GM23338 (cell line): ENCODE measurements around the gene RPS15A. TPM values are rescaled to one million over a fixed set of nuclear protein-coding genes. Genes with fewer than 3 reads are reported as not detected.

ENCODE experiments used
- ATAC-seq: fragments of 200-7000 bp; cut with Tn5 transposase; 3 replicates; pipeline ENCODE4 v1.9.1; 2020
- DNase-seq: peaks from one replicate; pipeline ENCODE4 v3.0.0-alpha.2; 2015; ENCODE audit warnings: low spot score
- H2AFZ ChIP-seq: fragments of 200-600 bp; sonication (generic); 2 replicates; pipeline ENCODE4 v1.8.0; 2016; ENCODE audit warnings: antibody characterized with exemption, mild to moderate bottlenecking, moderate library complexity
- H3F3A ChIP-seq: fragments of 200-600 bp; sonication (generic); replicated peaks from 2 replicates; pipeline ENCODE4 v1.8.0; 2017; ENCODE audit warnings: antibody characterized with exemption, mixed run types, low read depth
- H3K27ac ChIP-seq: fragments of 200-600 bp; sonication (generic); 2 replicates; pipeline ENCODE4 v1.6.1; 2016; ENCODE audit warnings: low read depth
- H3K27me3 ChIP-seq: fragments of 200-600 bp; sonication (generic); 2 replicates; pipeline ENCODE4 v1.8.0; 2016; ENCODE audit warnings: mild to moderate bottlenecking, mixed run types, moderate library complexity; ENCODE audit not compliant: insufficient read depth
- H3K36me3 ChIP-seq: fragments of 200-600 bp; sonication (generic); 2 replicates; pipeline ENCODE4 v1.8.0; 2016; ENCODE audit warnings: mild to moderate bottlenecking; ENCODE audit not compliant: insufficient read depth
- H3K4me1 ChIP-seq: fragments of 200-600 bp; sonication (generic); 2 replicates; pipeline ENCODE4 v1.8.0; 2016; ENCODE audit warnings: mild to moderate bottlenecking, moderate library complexity; ENCODE audit not compliant: insufficient read depth
- H3K4me2 ChIP-seq: fragments of 200-600 bp; sonication (generic); 2 replicates; pipeline ENCODE4 v1.7.1; 2017; ENCODE audit warnings: mixed run types
- H3K4me3 ChIP-seq: fragments of 200-600 bp; sonication (generic); 2 replicates; pipeline ENCODE4 v1.6.1; 2016; ENCODE audit warnings: mixed run types
- H3K79me2 ChIP-seq: fragments of 200-600 bp; sonication (generic); replicated peaks from 2 replicates; pipeline ENCODE4 v1.8.0; 2017; ENCODE audit warnings: mild to moderate bottlenecking; ENCODE audit not compliant: insufficient read depth
- H3K9me2 ChIP-seq: fragments of 200-600 bp; sonication (generic); 2 replicates; pipeline ENCODE4 v1.8.0; 2017; ENCODE audit not compliant: insufficient read depth
- H4K20me1 ChIP-seq: fragments of 200-600 bp; sonication (generic); replicated peaks from 2 replicates; pipeline ENCODE4 v1.8.0; 2017; ENCODE audit warnings: mild to moderate bottlenecking; ENCODE audit not compliant: insufficient read depth
- H3K27ac Mint-ChIP-seq: 2 replicates; pipeline ENCODE4 v1.8.0; 2020; ENCODE audit warnings: inconsistent platforms, mild to moderate bottlenecking, moderate library complexity, mixed read lengths
- H3K27me3 Mint-ChIP-seq: 3 replicates; pipeline ENCODE4 v1.8.0; 2022; ENCODE audit warnings: low read depth, mild to moderate bottlenecking, moderate library complexity, mixed read lengths, inconsistent platforms; ENCODE audit not compliant: insufficient read depth, poor library complexity
- H3K36me3 Mint-ChIP-seq: 3 replicates; pipeline ENCODE4 v1.8.0; 2021; ENCODE audit warnings: low read depth, mild to moderate bottlenecking, inconsistent platforms, moderate library complexity, mixed read lengths
- H3K4me1 Mint-ChIP-seq: 3 replicates; pipeline ENCODE4 v1.8.0; 2020; ENCODE audit warnings: mild to moderate bottlenecking, inconsistent platforms, mixed read lengths
- H3K4me3 Mint-ChIP-seq: 3 replicates; pipeline ENCODE4 v1.8.0; 2021; ENCODE audit warnings: moderate library complexity, mild to moderate bottlenecking, inconsistent platforms, mixed read lengths
- H3K9me3 Mint-ChIP-seq: 3 replicates; pipeline ENCODE4 v1.8.0; 2020; ENCODE audit warnings: moderate library complexity, mild to moderate bottlenecking, inconsistent platforms, mixed read lengths
- CREB1 ChIP-seq: fragments of 250-450 bp; sonication (Bioruptor Pico); IDR thresholded peaks from 2 replicates; pipeline ENCODE4 v1.5.0; 2020; ENCODE audit warnings: low read depth, mild to moderate bottlenecking, moderate library complexity
- EZH2 ChIP-seq: fragments of 200-600 bp; sonication (generic); IDR thresholded peaks from one replicate; pipeline ENCODE4 v1.8.0; 2017; ENCODE audit warnings: antibody characterized with exemption, mild to moderate bottlenecking, low read depth; ENCODE audit not compliant: unreplicated experiment
- EZH2phosphoT487 ChIP-seq: fragments of 200-600 bp; sonication (generic); IDR thresholded peaks from one replicate; pipeline ENCODE4 v1.8.1; 2018; ENCODE audit warnings: antibody characterized with exemption; ENCODE audit not compliant: unreplicated experiment
- JUNB ChIP-seq: IDR thresholded peaks from one replicate; pipeline ENCODE4 v1.6.1; 2016; ENCODE audit warnings: antibody characterized with exemption; ENCODE audit not compliant: unreplicated experiment
- NANOG ChIP-seq: IDR thresholded peaks from 2 replicates; pipeline ENCODE4 v1.6.1; 2016; ENCODE audit warnings: antibody characterized with exemption, borderline replicate concordance
- POLR2AphosphoS5 ChIP-seq: IDR thresholded peaks from 2 replicates; pipeline ENCODE4 v1.6.1; 2016; ENCODE audit warnings: antibody characterized with exemption, low read depth
- STAT1 ChIP-seq: IDR thresholded peaks from one replicate; pipeline ENCODE4 v1.6.1; 2016; ENCODE audit warnings: antibody characterized with exemption; ENCODE audit not compliant: unreplicated experiment
- ZNF114 ChIP-seq: fragments of 250-450 bp; sonication (Bioruptor Pico); IDR thresholded peaks from 2 replicates; pipeline ENCODE4 v1.5.0; 2020; ENCODE audit warnings: mild to moderate bottlenecking, moderate library complexity
- ZNF331 ChIP-seq: fragments of 250-450 bp; sonication (Bioruptor Pico); IDR thresholded peaks from 2 replicates; pipeline ENCODE4 v1.5.0; 2020; ENCODE audit warnings: low read depth, mild to moderate bottlenecking, moderate library complexity
- polyA plus RNA-seq: library from polyadenylated mRNA; unstranded; fragments of >200 nt; fragmentation: Nextera tagmentation; extraction: Ambion mirVana; gene quantifications from 2 replicates; pipeline ENCODE4 v1.2.1, GENCODE V29; 2016
- total RNA-seq: library from RNA; depleted of rRNA; stranded (reverse); fragments of >200 nt; shearing (Covaris generic); gene quantifications from 2 replicates; pipeline ENCODE4 v1.2.3, GENCODE V29; 2014
- TF ChIP-seq, protein P1 (sequence below): IDR thresholded peaks from 2 replicates; pipeline ENCODE4 v1.6.1; 2016; ENCODE audit warnings: antibody characterized with exemption
- TF ChIP-seq, protein P2 (sequence below): IDR thresholded peaks from one replicate; pipeline ENCODE4 v1.6.1; 2018; ENCODE audit warnings: antibody characterized with exemption; ENCODE audit not compliant: unreplicated experiment
- TF ChIP-seq, protein P3 (sequence below), 2 experiments: fragments of 200-600 bp in 1 of 2; sonication (generic) in 1 of 2; conservative IDR thresholded peaks; 2 replicates each; pipeline versions ENCODE4 v1.5.1 to v1.6.1; 2016 to 2017; ENCODE audit warnings: antibody characterized with exemption in 2 of 2, low read depth in 2 of 2, mild to moderate bottlenecking in 2 of 2, moderate library complexity in 1 of 2
- TF ChIP-seq, protein P4 (sequence below): fragments of 250-450 bp; sonication (Bioruptor Pico); IDR thresholded peaks from 2 replicates; pipeline ENCODE4 v1.5.0; 2020; ENCODE audit warnings: mild to moderate bottlenecking, moderate library complexity

RPS15A gene
- total and polyA plus RNA-seq, 2 experiments from 2014 or later = 2,163 to 2,171 TPM

DNA sequence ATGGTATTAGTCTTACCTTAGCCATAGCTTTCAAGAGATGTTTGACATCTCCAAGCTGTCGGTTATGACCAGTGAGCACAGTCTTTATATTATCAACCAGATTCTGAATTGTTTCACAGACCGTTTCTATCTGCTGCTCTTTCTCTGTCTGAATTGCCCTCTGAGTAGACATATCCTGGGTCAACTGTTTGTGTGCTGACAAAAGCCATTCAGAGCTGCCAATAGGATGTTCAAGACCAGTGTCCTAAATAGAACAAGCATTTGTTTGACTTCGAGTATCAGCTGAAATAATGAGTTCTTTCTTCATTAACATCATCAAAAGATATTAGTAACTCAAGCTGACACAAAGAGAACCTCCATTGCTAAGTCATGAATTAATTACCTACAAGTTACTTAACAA is 26.2 kb upstream of the RPS15A start:
- no peak overlapping the region for H3K27ac ChIP-seq
- no peaks in the 10 kb centered on the region for H3K27me3 Mint-ChIP-seq
- H2AFZ ChIP-seq = no peak overlapping the region
- H3K4me1 Mint-ChIP-seq = no peaks in the 10 kb centered on the region
- H4K20me1 ChIP-seq = no peaks in the 10 kb centered on the region; the same call in 1 of the 2 replicates
- peaks cover 71% of the 10 kb centered on the region for H3K36me3 Mint-ChIP-seq
- H3K36me3 ChIP-seq = peaks cover 62% of the 10 kb centered on the region
- no peaks in the 10 kb centered on the region for H3K79me2 ChIP-seq
- no peak overlapping the region for H3K4me3 ChIP-seq
- ATAC-seq = no peak
- H3F3A ChIP-seq = peaks cover 5% of the 10 kb centered on the region; the same call in 1 of the 2 replicates
- H3K27me3 ChIP-seq = no peaks in the 10 kb centered on the region
- no peak for DNase-seq
- no peak overlapping the region for H3K4me2 ChIP-seq
- no peaks in the 10 kb centered on the region for H3K9me2 ChIP-seq
- no peak overlapping the region for H3K27ac Mint-ChIP-seq
- H3K4me1 ChIP-seq = no peaks in the 10 kb centered on the region
- H3K4me3 Mint-ChIP-seq = no peak overlapping the region
- H3K9me3 Mint-ChIP-seq = no peaks in the 10 kb centered on the region
- no peak for TF ChIP-seq ZNF114
- TF ChIP-seq EZH2 = no peak
- no peak for TF ChIP-seq JUNB
- TF ChIP-seq CREB1 = no peak
- TF ChIP-seq STAT1 = no peak
- TF ChIP-seq NANOG = no peak
- TF ChIP-seq, protein P1, sequence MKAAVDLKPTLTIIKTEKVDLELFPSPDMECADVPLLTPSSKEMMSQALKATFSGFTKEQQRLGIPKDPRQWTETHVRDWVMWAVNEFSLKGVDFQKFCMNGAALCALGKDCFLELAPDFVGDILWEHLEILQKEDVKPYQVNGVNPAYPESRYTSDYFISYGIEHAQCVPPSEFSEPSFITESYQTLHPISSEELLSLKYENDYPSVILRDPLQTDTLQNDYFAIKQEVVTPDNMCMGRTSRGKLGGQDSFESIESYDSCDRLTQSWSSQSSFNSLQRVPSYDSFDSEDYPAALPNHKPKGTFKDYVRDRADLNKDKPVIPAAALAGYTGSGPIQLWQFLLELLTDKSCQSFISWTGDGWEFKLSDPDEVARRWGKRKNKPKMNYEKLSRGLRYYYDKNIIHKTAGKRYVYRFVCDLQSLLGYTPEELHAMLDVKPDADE = no peak
- no peak for TF ChIP-seq POLR2AphosphoS5
- TF ChIP-seq, protein P2, sequence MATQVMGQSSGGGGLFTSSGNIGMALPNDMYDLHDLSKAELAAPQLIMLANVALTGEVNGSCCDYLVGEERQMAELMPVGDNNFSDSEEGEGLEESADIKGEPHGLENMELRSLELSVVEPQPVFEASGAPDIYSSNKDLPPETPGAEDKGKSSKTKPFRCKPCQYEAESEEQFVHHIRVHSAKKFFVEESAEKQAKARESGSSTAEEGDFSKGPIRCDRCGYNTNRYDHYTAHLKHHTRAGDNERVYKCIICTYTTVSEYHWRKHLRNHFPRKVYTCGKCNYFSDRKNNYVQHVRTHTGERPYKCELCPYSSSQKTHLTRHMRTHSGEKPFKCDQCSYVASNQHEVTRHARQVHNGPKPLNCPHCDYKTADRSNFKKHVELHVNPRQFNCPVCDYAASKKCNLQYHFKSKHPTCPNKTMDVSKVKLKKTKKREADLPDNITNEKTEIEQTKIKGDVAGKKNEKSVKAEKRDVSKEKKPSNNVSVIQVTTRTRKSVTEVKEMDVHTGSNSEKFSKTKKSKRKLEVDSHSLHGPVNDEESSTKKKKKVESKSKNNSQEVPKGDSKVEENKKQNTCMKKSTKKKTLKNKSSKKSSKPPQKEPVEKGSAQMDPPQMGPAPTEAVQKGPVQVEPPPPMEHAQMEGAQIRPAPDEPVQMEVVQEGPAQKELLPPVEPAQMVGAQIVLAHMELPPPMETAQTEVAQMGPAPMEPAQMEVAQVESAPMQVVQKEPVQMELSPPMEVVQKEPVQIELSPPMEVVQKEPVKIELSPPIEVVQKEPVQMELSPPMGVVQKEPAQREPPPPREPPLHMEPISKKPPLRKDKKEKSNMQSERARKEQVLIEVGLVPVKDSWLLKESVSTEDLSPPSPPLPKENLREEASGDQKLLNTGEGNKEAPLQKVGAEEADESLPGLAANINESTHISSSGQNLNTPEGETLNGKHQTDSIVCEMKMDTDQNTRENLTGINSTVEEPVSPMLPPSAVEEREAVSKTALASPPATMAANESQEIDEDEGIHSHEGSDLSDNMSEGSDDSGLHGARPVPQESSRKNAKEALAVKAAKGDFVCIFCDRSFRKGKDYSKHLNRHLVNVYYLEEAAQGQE = no peak
- TF ChIP-seq, protein P3, sequence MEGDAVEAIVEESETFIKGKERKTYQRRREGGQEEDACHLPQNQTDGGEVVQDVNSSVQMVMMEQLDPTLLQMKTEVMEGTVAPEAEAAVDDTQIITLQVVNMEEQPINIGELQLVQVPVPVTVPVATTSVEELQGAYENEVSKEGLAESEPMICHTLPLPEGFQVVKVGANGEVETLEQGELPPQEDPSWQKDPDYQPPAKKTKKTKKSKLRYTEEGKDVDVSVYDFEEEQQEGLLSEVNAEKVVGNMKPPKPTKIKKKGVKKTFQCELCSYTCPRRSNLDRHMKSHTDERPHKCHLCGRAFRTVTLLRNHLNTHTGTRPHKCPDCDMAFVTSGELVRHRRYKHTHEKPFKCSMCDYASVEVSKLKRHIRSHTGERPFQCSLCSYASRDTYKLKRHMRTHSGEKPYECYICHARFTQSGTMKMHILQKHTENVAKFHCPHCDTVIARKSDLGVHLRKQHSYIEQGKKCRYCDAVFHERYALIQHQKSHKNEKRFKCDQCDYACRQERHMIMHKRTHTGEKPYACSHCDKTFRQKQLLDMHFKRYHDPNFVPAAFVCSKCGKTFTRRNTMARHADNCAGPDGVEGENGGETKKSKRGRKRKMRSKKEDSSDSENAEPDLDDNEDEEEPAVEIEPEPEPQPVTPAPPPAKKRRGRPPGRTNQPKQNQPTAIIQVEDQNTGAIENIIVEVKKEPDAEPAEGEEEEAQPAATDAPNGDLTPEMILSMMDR (conservative IDR thresholded peaks at IDR 0.05; ENCODE audit: low read depth in 2 of 2) = no peak
- no peak for TF ChIP-seq EZH2phosphoT487
- no peak for TF ChIP-seq ZNF331 (CRISPR knock-in tag)
- TF ChIP-seq, protein P4, sequence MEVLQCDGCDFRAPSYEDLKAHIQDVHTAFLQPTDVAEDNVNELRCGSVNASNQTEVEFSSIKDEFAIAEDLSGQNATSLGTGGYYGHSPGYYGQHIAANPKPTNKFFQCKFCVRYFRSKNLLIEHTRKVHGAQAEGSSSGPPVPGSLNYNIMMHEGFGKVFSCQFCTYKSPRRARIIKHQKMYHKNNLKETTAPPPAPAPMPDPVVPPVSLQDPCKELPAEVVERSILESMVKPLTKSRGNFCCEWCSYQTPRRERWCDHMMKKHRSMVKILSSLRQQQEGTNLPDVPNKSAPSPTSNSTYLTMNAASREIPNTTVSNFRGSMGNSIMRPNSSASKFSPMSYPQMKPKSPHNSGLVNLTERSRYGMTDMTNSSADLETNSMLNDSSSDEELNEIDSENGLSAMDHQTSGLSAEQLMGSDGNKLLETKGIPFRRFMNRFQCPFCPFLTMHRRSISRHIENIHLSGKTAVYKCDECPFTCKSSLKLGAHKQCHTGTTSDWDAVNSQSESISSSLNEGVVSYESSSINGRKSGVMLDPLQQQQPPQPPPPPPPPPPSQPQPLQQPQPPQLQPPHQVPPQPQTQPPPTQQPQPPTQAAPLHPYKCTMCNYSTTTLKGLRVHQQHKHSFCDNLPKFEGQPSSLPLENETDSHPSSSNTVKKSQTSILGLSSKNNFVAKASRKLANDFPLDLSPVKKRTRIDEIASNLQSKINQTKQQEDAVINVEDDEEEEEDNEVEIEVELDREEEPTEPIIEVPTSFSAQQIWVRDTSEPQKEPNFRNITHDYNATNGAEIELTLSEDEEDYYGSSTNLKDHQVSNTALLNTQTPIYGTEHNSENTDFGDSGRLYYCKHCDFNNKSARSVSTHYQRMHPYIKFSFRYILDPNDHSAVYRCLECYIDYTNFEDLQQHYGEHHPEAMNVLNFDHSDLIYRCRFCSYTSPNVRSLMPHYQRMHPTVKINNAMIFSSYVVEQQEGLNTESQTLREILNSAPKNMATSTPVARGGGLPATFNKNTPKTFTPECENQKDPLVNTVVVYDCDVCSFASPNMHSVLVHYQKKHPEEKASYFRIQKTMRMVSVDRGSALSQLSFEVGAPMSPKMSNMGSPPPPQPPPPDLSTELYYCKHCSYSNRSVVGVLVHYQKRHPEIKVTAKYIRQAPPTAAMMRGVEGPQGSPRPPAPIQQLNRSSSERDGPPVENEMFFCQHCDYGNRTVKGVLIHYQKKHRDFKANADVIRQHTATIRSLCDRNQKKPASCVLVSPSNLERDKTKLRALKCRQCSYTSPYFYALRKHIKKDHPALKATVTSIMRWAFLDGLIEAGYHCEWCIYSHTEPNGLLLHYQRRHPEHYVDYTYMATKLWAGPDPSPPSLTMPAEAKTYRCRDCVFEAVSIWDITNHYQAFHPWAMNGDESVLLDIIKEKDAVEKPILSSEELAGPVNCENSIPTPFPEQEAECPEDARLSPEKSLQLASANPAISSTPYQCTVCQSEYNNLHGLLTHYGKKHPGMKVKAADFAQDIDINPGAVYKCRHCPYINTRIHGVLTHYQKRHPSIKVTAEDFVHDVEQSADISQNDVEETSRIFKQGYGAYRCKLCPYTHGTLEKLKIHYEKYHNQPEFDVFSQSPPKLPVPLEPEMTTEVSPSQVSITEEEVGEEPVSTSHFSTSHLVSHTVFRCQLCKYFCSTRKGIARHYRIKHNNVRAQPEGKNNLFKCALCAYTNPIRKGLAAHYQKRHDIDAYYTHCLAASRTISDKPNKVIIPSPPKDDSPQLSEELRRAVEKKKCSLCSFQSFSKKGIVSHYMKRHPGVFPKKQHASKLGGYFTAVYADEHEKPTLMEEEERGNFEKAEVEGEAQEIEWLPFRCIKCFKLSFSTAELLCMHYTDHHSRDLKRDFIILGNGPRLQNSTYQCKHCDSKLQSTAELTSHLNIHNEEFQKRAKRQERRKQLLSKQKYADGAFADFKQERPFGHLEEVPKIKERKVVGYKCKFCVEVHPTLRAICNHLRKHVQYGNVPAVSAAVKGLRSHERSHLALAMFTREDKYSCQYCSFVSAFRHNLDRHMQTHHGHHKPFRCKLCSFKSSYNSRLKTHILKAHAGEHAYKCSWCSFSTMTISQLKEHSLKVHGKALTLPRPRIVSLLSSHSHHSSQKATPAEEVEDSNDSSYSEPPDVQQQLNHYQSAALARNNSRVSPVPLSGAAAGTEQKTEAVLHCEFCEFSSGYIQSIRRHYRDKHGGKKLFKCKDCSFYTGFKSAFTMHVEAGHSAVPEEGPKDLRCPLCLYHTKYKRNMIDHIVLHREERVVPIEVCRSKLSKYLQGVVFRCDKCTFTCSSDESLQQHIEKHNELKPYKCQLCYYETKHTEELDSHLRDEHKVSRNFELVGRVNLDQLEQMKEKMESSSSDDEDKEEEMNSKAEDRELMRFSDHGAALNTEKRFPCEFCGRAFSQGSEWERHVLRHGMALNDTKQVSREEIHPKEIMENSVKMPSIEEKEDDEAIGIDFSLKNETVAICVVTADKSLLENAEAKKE = no peak
